ENCODE data around the gene TM9SF4.

The TM9SF4 gene, protein sequence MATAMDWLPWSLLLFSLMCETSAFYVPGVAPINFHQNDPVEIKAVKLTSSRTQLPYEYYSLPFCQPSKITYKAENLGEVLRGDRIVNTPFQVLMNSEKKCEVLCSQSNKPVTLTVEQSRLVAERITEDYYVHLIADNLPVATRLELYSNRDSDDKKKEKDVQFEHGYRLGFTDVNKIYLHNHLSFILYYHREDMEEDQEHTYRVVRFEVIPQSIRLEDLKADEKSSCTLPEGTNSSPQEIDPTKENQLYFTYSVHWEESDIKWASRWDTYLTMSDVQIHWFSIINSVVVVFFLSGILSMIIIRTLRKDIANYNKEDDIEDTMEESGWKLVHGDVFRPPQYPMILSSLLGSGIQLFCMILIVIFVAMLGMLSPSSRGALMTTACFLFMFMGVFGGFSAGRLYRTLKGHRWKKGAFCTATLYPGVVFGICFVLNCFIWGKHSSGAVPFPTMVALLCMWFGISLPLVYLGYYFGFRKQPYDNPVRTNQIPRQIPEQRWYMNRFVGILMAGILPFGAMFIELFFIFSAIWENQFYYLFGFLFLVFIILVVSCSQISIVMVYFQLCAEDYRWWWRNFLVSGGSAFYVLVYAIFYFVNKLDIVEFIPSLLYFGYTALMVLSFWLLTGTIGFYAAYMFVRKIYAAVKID

DNA sequence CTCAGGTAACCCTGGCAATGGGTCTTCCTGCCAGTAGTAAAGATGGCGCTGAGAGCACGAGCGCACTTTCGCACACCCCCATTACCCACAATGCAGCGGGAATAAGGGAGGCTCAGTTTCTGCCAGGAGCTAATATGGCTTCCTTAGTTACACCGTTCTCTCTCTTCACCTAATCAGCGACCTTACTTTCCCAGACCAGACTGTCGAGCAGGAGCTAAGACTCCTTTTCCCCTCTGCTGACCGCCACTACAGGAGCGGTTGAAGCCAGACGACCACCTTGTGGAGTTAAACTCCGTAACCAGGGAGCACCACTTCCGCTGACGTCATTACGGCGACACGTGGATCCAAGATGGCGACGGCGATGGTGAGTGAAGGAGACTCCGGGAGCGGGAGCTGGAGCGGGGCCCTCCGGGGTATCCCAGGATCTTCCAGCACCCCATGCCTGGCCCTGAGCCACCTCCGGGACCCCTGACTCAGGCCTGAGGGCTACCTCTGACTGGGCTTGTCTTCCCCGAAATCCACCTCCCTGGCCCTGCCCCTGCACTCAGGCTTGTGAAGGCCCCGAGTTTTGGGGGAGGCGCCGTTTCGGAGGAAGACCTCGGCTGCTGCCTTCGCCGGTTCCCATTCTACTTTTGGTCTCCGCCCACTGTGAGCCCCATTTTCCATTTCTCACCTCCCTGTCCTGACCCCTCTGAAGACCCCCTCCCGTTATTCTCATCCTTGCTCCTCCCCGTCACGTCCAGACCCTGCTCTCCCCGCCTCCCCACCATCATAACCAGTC lies at the start of gene TM9SF4:
Gene TM9SF4 (plus strand): TSS at position 323 of the 781 bp plus-strand sequence. CDS start 27 bp downstream, at position 350.
- no peak for FAIRE-seq
- TF ChIP-seq, protein P1, sequence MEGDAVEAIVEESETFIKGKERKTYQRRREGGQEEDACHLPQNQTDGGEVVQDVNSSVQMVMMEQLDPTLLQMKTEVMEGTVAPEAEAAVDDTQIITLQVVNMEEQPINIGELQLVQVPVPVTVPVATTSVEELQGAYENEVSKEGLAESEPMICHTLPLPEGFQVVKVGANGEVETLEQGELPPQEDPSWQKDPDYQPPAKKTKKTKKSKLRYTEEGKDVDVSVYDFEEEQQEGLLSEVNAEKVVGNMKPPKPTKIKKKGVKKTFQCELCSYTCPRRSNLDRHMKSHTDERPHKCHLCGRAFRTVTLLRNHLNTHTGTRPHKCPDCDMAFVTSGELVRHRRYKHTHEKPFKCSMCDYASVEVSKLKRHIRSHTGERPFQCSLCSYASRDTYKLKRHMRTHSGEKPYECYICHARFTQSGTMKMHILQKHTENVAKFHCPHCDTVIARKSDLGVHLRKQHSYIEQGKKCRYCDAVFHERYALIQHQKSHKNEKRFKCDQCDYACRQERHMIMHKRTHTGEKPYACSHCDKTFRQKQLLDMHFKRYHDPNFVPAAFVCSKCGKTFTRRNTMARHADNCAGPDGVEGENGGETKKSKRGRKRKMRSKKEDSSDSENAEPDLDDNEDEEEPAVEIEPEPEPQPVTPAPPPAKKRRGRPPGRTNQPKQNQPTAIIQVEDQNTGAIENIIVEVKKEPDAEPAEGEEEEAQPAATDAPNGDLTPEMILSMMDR (IDR thresholded peaks at IDR 0.05; ENCODE audit: insufficient read depth, missing control alignments) = no peak
- DNase-seq (ENCODE audit: insufficient read length, low spot score) = peak; percentile 47

- no peak for DNase-seq (ENCODE audit: insufficient read length, low spot score)
- FAIRE-seq = no peak
- TF ChIP-seq, protein P1 (IDR thresholded peaks at IDR 0.05; ENCODE audit: insufficient read depth, missing control alignments) = no peak
Measured at GRCh38 chr20:32062776-32063170, 46.7 kb upstream of the TM9SF4 start.

DNA sequence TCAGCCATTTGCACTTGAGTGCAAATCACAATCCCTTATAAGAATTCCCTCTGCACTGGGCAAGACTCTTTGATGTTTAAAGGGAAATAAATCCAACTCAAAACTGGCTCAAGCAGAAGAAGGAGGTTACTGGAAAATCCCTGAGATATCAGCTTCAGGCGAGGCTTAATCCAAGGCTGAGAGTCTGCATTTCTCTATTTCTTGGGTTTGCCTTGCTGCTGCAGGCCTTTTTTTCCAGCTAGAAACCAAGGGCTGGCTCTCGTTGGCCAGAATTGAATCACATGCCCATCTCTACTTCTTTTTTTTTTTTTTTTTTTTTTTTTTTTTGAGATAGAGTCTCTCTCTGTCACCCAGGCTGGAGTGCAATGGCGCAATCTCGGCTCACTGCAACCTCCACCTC lies 45.8 kb upstream of the TM9SF4 start:
- no peak for DNase-seq (ENCODE audit: insufficient read length, low spot score)
- no peak for FAIRE-seq
- TF ChIP-seq, protein P1 (IDR thresholded peaks at IDR 0.05; ENCODE audit: insufficient read depth, missing control alignments) = no peak

DNA sequence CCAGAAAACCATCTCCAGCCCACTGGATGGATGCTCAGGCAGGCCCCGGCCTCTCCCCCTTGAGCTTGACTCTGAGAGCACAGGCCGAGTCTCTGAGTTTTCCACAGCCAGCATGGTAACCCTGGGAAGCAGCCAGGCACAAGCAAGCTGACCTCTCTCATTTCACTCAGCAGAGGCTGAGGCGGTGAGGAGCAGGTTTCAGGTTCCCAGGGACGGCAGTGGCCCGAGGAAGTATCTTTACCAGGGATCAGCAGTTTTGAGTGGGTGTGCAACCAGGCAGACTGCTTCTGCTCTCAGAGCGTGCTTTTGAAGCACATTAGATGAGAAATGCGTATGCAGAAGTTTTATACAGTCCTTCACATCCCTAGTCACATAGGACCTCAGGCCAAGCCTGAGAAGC lies 44.8 kb upstream of the TM9SF4 start:
- FAIRE-seq (no peak), DNase-seq (ENCODE audit: insufficient read length, low spot score) (no peak)
- TF ChIP-seq, protein P1 (IDR thresholded peaks at IDR 0.05; ENCODE audit: insufficient read depth, missing control alignments) = no peak

DNA sequence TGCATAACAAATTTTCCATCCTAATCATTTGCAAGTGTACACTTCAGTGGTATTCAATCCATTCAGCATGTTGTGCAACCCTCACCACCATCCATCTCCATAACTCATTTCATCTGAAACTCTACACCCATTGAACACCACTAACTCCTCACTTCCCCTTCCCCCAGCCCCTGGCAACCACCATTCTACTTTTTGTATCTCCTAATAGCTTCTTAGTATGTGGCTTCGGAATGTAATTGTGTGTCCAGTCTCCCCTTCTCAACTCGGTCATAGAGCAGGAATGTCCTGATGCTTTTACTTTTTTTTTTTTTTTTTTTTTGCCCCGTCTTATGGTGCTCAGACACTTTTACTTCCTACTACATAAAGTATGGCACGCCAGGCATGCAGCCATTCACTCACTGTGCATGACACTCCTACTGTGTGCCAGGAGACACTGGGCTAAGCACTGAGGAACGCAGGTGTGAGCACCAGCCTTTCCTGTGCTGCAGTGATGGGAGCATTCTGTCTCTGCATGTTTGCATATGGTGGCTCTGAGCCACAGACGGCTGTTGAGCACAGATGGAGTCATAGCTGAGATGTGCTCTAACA lies 42.2 kb upstream of the TM9SF4 start:
- DNase-seq (ENCODE audit: insufficient read length, low spot score) (no peak), FAIRE-seq (no peak)
- TF ChIP-seq, protein P1 (IDR thresholded peaks at IDR 0.05; ENCODE audit: insufficient read depth, missing control alignments) = no peak

DNA sequence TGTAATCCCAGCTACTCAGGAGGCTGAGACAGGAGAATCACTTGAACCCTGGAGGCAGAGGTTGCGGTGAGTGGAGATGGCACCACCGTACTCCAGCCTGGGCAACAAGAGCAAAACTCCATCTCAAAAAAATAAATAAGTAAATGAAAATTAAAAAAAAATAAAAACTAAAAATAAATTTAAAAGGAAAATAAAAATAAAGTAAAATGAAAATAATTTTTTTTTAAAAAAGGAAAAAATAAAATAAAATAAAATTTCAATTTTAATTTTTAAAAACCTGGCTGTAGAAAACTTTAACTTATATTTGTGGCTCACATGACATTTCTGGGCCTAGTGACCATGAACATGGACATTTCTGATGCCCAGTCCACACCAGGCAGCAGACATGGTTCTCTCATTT lies 41.3 kb upstream of the TM9SF4 start:
- no peak for DNase-seq (ENCODE audit: insufficient read length, low spot score)
- FAIRE-seq = no peak
- TF ChIP-seq, protein P1 (IDR thresholded peaks at IDR 0.05; ENCODE audit: insufficient read depth, missing control alignments) = no peak
